ENCODE results near the gene PLEKHG4. TPM values are rescaled to one million over a fixed set of nuclear protein-coding genes. Genes with fewer than 3 reads are reported as not detected.

PLEKHG4 gene
- total RNA-seq, 2 experiments from 2014 or later: 17.3 to 20.8 TPM

- CTCF ChIA-PET: interaction anchor here (0.7 to 1.2 kb wide), 4 partner anchors 10 to 160 kb away, joined by 3 read pairs; partner anchors contain the start of genes FHOD1 and SLC9A5
- Mint-ChIP-seq H3K27me3 (no peaks in the 10 kb centered on the region), H3K9me3 (no peaks in the 10 kb centered on the region), H3K4me1 (ENCODE audit: low read depth) (no peaks in the 10 kb centered on the region), H3K27ac (no peak overlapping the region), H3K36me3 (ENCODE audit: low read depth) (peaks cover 2% of the 10 kb centered on the region), H3K4me3 (no peak overlapping the region)
- DNase-seq (no peak), ATAC-seq (no peak)
- TF ChIP-seq, protein P1, sequence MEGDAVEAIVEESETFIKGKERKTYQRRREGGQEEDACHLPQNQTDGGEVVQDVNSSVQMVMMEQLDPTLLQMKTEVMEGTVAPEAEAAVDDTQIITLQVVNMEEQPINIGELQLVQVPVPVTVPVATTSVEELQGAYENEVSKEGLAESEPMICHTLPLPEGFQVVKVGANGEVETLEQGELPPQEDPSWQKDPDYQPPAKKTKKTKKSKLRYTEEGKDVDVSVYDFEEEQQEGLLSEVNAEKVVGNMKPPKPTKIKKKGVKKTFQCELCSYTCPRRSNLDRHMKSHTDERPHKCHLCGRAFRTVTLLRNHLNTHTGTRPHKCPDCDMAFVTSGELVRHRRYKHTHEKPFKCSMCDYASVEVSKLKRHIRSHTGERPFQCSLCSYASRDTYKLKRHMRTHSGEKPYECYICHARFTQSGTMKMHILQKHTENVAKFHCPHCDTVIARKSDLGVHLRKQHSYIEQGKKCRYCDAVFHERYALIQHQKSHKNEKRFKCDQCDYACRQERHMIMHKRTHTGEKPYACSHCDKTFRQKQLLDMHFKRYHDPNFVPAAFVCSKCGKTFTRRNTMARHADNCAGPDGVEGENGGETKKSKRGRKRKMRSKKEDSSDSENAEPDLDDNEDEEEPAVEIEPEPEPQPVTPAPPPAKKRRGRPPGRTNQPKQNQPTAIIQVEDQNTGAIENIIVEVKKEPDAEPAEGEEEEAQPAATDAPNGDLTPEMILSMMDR (IDR thresholded peaks at IDR 0.05): no peak
- POLR2A ChIA-PET: interaction anchor here (0.6 to 0.8 kb wide), 2 partner anchors 9 to 176 kb away, joined by 3 read pairs; no protein-coding TSS in a partner anchor
- intact Hi-C loops (cut with micrococcal nuclease): no loop called here
Observed at GRCh38 chr16:67268136-67268579, 11.2 kb upstream of the PLEKHG4 start.

DNA sequence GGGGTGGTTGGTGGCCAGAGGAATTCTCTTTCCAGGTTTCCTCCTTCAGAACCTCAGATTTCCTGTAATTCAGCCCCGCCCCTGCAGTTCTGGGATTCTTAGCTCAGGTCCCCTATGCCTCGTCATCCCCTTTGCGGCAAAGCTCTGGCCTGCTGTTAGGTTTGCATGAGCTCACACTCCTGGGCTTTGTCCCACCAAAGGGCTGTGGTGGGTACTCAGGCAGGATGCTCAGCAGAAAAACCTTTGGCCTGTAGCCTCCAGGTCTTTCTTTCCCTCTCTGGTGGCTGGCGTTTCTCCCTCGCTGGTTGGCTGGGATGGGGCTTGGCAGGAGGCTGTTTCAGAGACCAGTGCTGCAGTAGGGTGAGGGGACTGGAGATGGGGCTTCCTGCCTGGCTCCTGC is 9.6 kb upstream of the PLEKHG4 start:
- no peaks in the 10 kb centered on the region for H3K9me3 Mint-ChIP-seq
- H3K4me1 Mint-ChIP-seq (ENCODE audit: low read depth): no peaks in the 10 kb centered on the region
- H3K36me3 Mint-ChIP-seq (ENCODE audit: low read depth): peaks cover 3% of the 10 kb centered on the region
- ATAC-seq (no peak), DNase-seq (no peak)
- intact Hi-C loops (cut with micrococcal nuclease): no loop called here
- no peaks in the 10 kb centered on the region for H3K27me3 Mint-ChIP-seq
- ChIA-PET CTCF (interaction anchor here (1.1 to 1.9 kb wide), 3 partner anchors 9 to 43 kb away, joined by 4 to 5 read pairs (median 4); partner anchors contain the start of genes PLEKHG4 and TMEM208), POLR2A (interaction anchor here (0.6 to 1.4 kb wide), 3 partner anchors 10 to 130 kb away, joined by 4 to 5 read pairs (median 4); no protein-coding TSS in a partner anchor)
- TF ChIP-seq, protein P1 (IDR thresholded peaks at IDR 0.05): no peak
- no peak overlapping the region for H3K4me3 Mint-ChIP-seq
- no peak overlapping the region for H3K27ac Mint-ChIP-seq

DNA sequence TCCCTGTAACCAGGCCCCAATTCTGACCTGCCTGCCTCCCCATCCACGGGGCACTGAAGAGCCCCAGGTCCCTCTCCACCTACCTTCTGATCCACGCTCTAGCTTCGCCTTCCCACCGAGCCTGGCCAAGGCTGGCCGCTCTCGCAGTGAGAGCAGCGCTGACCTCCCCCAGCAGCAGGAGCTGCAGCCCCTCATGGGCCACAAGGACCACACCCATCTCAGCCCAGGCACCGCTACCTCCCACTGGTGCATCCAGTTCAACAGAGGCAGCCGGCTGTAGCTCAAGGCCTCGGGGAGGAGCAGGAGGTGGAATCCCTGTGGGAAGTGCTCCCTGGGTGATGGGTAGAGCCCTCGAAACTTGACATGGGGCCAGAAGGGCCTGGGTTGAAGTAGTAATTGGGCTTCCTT is 8.4 kb upstream of the PLEKHG4 start:
- no peak overlapping the region for H3K27ac Mint-ChIP-seq
- ChIA-PET POLR2A (interaction anchor here (0.9 to 1.5 kb wide), 5 partner anchors 10 to 73 kb away, joined by 3 to 6 read pairs (median 3); no protein-coding TSS in a partner anchor), CTCF (interaction anchor here (1.2 to 1.9 kb wide), 2 partner anchors 10 to 20 kb away, joined by 4 read pairs; no protein-coding TSS in a partner anchor)
- H3K4me3 Mint-ChIP-seq: no peak overlapping the region
- DNase-seq (no peak), ATAC-seq (no peak)
- no peaks in the 10 kb centered on the region for H3K9me3 Mint-ChIP-seq
- intact Hi-C loops (cut with micrococcal nuclease): no loop called here
- peaks cover 4% of the 10 kb centered on the region for H3K4me1 Mint-ChIP-seq (ENCODE audit: low read depth)
- peaks cover 7% of the 10 kb centered on the region for H3K36me3 Mint-ChIP-seq (ENCODE audit: low read depth)
- no peaks in the 10 kb centered on the region for H3K27me3 Mint-ChIP-seq
- TF ChIP-seq, protein P1 (IDR thresholded peaks at IDR 0.05): no peak

DNA sequence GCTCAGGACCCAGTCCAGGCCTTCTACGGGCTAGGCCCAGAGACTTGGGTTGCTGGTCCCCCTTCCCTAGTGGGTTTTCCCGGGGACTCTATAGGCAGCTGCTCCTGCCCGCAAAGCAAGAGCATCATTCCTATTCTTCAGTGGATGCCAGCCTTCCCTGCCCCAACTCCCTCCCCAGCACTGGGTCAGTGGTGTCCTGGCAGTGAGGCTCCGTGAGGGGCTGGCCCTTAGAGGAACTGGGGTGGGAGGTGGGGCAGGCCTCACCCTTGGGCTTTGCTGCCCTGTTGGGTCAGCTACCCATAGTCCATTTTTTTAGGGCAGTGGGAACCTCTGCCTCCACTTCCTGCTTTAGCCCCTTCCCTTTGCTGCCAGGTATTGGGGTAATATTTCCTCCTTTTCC is 7.9 kb upstream of the PLEKHG4 start:
- Mint-ChIP-seq H3K27me3 (no peaks in the 10 kb centered on the region), H3K27ac (no peak overlapping the region), H3K36me3 (ENCODE audit: low read depth) (peaks cover 12% of the 10 kb centered on the region), H3K4me3 (no peak overlapping the region), H3K9me3 (no peaks in the 10 kb centered on the region), H3K4me1 (ENCODE audit: low read depth) (peaks cover 5% of the 10 kb centered on the region)
- no peak for DNase-seq
- TF ChIP-seq, protein P1 (IDR thresholded peaks at IDR 0.05): no peak
- CTCF ChIA-PET: interaction anchor here (1.2 kb wide), 1 partner anchor 11 kb away, joined by 4 read pairs; no protein-coding TSS in a partner anchor
- ATAC-seq: no peak
- intact Hi-C loops (cut with micrococcal nuclease): no loop called here
- POLR2A ChIA-PET: interaction anchor here (1.1 to 1.5 kb wide), 4 partner anchors 14 to 74 kb away, joined by 3 to 6 read pairs (median 4); no protein-coding TSS in a partner anchor

- H3K27ac Mint-ChIP-seq: no peak overlapping the region
- CTCF ChIA-PET: no interaction called here
- intact Hi-C loops (cut with micrococcal nuclease): loop anchor here (5.0 kb wide), 1 partner anchor 52 kb away; the partner anchor contains the start of genes KCTD19 and LRRC36
Observed at GRCh38 chr16:67275321-67275720, 4.0 kb upstream of the PLEKHG4 start.

More at GRCh38 chr16:67275321-67275720, 4.0 kb upstream of the PLEKHG4 start:
- TF ChIP-seq, protein P1 (IDR thresholded peaks at IDR 0.05): no peak
- peaks cover 25% of the 10 kb centered on the region for H3K36me3 Mint-ChIP-seq (ENCODE audit: low read depth)
- no peaks in the 10 kb centered on the region for H3K9me3 Mint-ChIP-seq
- POLR2A ChIA-PET: no interaction called here
- ATAC-seq: no peak
- H3K4me1 Mint-ChIP-seq (ENCODE audit: low read depth): peaks cover 18% of the 10 kb centered on the region
- no peaks in the 10 kb centered on the region for H3K27me3 Mint-ChIP-seq
- no peak overlapping the region for H3K4me3 Mint-ChIP-seq
- DNase-seq: no peak

Measured in activated CD8-positive, alpha-beta T cell treated with anti-CD3 and anti-CD28 coated beads for 36 hours (primary cell).